ENCODE results near the gene ZBTB32.

ZBTB32 gene

DNA sequence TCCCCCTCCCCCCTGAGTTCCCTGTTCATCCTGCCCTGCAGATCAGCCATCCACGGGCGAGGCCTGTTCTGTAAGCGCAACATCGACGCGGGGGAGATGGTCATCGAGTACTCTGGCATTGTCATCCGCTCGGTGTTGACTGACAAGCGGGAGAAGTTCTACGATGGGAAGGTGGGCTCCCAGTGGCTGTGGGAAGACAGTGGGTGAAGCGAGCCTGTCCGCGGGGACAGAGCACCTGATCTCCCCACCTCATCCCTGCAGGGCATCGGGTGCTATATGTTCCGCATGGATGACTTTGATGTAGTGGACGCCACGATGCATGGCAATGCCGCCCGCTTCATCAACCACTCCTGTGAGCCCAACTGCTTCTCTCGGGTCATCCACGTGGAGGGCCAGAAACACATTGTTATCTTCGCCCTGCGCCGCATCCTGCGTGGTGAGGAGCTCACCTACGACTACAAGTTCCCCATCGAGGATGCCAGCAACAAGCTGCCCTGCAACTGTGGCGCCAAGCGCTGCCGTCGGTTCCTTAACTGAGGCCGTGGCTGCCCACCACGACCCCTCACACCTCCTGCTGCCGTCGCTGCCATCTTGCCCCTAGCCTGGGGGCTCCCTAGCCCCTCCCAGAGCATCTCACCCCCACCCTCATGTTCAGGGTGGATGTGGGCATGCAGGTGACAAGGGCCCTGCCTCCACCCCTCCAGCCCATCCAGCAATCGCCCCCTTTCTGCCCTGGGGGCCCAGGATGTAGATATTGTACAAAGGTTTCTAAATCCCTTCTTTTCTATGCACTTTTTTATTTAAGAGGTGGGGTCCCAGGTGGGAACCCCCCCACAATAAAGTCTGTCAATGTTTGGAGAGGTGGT is 33.9 kb downstream of the ZBTB32 start:
- DNase-seq = no peak

DNA sequence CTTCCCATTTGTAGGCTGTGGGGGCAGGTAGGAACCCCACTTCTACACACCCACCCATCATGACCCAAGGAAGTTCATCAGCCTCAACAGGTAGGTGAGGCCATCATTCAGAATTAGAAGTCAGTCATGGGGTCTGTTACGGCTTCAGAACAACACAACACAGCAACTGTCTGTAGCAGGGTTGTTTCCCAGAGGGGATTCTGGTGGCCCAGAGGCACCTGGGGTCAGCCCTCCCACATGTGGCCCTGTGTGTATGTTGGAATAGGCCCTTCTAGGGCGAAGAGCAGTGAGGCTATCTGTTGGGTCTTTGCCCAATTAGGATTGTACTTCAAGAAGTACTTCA is 34.5 kb downstream of the ZBTB32 start:
- no peak for DNase-seq

DNA sequence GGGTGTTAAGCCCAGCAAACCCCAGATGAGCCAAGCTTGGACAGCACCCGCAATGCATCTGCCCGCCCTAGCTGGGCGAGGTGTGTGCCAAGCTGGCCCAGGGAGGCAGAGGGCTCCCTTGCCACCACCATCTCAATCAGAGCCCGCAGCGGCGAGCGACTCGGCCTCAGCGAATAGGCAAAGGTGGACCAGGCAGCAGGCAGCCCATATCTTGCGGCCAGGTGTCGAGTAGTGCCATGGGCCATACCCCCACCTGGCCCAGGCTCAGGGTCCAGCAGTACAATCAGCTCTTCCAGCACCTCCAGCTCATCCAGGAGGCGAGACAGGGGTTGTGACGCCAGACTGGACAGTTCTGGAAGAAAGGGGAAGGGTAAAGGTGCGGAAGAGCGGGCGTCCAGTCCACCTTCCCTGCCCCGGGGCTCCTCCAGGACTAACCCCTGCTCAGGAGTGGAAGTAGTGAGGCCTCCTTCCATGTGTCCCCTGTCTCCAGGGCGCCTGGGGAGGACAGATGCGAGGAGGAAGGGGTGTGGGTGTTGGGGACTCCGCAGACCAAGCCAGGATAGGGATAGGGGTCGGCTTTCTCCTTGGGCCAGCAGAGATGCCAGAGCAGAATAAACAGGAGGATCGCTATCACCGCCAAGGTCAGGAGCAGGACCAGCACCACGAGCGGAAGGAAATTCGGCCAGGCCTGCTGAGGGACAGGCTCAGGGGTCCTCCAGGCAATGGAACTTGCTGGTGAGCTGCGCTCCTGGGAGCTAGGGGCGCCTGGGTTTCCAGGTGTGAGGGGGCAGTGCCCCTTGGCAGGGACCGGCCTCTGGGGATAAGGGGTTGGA is 35.1 kb downstream of the ZBTB32 start:
- no peak for DNase-seq

DNA sequence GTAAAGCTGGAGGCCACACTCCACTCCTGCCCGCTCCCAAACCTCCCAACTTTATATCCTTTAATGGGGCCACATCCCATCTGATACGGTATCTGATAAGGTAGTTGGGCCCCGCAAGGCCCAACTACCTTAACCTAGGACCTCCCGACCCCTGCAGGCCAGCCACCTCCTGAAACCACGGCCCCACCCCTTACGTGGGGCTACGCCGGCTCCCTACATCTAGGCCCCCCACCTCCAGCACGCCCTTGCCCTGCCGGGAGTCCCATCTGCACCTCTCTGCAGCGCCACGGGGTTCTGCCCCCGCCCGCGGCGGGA is 35.7 kb downstream of the ZBTB32 start:
- no peak for DNase-seq

DNA sequence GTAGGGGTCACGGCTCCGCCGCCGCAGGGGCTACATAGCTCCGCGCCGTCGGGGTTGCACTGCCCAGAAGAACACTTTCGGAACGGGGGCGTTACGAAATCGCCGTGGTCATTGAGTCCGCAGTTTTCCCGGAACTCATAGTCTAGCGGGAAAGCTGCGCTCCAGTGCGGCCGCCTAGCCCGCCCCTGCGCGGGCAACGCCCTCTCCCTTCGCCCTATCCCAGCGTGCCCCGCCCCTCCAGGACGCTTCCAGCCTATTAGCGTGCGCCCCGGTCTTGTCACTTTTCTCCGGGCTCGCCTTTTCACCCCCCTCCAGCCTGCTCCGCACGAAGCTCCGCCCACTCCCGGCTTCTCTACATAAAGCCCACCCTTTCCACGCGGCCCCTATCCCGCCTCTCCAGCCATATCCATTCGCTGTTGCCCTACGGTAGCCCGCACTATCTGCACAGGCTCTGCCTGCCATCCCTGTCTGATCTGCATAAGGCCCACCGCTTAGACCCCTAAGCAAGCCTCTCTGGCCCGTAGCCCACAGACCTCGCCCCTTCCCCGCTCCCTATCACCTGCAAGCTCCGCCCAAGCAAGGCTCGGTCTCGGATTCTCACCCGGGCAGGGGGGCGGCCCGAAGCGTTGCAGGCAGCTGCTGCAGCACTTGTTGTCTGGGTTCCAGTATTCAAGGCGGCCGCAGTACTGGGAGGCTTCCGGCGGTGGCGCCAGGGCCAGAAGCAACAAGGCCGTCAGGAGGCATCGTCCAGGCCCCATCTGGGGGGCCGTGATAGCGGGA is 36.3 kb downstream of the ZBTB32 start:
- peak; percentile 99 for DNase-seq

DNA sequence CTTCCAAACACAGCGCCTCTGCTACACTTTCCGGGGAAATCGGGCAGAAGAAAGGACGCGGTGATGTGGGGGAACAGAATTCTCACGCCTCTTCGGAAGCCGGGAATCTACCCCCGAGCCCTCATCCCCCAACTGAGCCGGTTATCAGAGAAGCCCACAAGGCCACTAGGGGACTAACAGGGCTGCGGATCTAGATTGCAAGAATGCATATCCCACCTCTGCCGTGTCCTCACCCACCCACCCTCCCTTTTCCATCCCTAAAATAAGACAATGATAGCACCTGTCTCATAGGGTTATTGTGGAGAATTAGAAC is 36.8 kb downstream of the ZBTB32 start:
- DNase-seq = no peak

DNA sequence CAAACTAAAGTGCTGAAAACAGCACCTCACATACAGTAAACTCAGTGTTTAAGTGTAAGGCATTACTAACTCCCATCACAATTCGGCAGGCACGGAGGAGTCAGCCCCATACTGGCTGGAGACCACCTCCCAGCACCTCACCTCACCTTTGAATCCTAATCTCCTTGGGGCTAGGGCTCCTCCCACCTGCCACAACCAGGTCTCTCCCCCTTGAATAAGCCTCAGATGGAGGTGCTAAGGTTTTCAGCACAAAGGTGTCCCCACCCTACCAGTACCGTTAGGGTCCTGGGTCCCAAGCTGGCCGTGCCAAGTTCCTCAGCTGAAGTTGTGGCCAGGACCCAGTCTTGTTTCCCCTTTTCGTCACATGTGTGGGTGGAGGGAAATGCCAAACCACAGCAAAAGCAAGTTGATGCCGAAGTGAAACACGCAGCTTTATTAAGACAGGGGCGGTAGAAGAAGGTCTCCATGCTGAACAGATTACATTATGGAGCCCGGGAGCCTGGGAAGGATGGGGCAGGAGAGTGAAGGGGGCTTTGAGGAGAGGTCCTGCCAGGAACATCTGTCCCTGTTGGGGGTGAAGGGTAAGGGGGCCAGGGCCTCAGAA is 37.9 kb downstream of the ZBTB32 start, which contains the start of gene IGFLR1:
TSS of gene IGFLR1 (minus strand) at position 332 of the 604 bp plus-strand sequence. CDS start 1,272 bp downstream, outside the sequence.
- no peak for DNase-seq

DNA sequence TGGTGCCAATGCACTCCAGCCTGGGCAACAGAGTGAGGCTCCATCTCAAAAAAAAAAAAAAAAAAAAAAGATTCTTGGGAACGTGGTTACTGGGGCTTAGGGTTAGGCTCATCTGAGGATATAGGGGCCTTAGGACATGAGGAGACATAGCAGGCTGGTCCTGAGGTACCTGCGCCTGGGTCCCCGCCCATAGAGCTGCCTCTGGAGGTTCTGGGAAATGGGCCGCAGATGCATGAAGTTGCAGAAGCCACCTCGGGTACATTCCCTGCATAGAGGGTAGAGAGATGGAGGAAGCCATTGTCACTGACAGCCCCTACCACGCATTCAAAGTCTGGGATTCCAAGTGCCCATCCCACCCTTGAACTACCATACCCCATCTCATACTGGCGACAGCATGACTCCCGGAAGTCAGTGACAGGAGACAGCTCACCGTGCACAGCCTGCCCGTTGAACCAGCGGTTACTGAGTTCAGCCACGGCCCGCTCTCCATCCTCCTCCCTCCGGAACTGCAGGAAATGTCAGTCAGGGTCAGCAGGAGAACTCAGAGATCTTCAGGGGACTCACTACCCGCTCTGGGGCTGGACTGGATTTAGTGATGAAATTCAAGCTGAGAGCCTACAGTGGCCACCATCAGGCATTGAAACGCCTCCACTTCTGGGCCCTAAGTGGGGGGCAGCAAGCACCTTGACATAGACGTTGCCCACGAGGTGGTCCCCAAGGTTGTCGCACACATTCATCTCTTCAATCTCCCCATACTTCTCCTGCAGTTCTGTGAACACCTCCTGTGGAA is 39.5 kb downstream of the ZBTB32 start:
- no peak for DNase-seq

DNA sequence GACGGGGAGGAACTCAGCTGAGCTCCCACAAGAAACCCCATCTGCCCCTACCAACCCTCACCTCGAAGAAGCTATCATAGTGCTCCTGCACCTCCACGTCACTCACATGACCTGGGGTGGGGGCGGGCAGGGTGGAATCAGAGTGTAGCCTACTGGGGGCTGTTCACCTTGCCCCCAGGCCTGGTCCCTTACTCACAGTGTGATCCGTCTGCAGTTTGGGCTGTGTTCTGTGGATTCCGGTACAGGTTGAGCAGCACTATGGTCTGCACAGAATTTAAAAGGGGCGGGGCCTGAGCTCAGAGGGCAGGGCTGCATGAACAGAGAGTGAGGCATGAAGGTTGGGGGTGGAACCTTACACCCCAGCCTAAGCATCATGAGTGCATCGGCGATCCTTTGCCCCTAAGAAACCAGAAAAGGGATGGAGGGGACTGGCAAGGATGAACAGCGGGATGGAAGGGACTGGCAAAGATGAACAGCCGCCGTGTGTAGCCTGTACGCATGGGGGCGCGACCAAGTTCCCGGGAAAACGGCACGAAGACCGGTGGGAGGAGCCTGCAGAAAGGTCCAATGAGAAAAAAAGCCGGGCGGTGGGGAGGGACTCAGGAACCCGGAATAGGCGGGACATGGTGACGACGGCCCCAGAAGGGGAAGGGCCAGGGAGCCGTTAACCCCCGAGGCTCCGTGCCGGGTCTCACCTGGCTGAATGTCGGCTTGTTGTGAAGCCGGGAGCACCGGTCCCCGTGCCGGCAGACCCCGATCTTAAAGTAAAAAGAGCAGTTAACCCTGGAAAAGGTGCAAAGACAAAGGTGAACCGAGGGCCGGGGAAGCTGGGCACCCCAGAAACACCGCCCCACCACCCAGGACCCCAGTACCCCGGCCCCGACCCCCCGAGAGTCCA is 40.3 kb downstream of the ZBTB32 start:
- peak; percentile 98 for DNase-seq

DNA sequence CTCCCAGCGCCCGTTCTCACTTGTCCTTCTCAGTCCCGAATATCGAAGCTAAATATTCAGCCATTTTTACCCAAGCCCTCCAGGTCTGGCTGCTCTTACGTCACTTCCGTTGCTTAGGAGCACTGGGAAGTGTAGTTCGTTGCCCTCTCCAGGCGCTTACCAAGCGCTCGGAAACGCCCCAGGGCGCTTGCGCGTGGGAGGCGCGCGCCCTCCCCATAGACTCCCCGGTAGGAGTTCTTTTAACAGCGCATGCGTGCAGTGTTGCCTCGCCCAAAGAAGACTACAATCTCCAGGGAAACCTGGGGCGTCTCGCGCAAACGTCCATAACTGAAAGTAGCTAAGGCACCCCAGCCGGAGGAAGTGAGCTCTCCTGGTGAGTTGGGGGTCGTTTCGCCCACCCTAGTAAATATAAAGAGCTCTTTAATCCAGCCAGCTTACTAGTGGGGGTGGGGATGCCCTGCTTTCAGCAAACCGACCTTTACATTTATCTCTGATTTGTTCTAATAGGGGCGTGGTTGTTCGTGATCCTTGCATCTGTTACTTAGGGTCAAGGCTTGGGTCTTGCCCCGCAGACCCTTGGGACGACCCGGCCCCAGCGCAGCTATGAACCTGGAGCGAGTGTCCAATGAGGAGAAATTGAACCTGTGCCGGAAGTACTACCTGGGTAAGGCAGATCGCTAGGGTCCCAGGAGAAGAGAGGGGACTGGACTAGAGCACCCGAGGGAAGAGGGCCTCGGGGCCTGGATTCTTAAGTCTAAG is 41.1 kb downstream of the ZBTB32 start, which contains the start of the genes PSENEN and U2AF1L4:
TSS of gene PSENEN (plus strand) at position 324 of the 759 bp plus-strand sequence. CDS start at position 604, 280 bp downstream.
TSS of gene U2AF1L4 (minus strand) at position 91 of the 759 bp plus-strand sequence. CDS start at position 64, 27 bp downstream.
- peak; percentile 99 for DNase-seq

DNA sequence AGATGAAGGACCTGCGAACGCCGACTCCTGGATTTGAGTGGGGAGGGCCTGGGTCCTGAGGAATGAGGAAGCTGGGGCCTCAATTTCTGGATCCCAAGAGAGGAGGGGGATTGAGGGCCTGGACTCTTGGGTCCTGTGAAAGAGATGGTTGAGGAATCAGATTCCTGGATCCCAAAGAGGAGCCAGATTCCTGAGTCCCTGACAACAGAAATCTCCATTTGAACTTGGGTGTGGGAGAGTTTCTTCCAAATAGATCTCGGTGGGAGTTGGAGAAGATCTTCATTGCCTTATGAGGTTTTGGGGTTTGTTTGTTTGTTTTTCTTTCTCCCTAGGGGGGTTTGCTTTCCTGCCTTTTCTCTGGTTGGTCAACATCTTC is 41.7 kb downstream of the ZBTB32 start:
- no peak for DNase-seq

DNA sequence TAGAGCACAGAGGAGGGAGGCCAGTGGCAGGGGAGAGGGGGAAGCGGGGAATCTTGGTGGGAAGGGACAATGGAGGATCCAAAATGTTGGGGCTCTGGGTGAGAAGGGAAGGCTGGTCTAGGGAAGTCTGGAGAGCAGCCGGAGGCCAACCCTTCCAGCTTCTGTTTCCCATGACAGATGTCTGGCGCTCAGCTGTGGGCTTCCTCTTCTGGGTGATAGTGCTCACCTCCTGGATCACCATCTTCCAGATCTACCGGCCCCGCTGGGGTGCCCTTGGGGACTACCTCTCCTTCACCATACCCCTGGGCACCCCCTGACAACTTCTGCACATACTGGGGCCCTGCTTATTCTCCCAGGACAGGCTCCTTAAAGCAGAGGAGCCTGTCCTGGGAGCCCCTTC is 42.2 kb downstream of the ZBTB32 start:
- DNase-seq = no peak

DNA sequence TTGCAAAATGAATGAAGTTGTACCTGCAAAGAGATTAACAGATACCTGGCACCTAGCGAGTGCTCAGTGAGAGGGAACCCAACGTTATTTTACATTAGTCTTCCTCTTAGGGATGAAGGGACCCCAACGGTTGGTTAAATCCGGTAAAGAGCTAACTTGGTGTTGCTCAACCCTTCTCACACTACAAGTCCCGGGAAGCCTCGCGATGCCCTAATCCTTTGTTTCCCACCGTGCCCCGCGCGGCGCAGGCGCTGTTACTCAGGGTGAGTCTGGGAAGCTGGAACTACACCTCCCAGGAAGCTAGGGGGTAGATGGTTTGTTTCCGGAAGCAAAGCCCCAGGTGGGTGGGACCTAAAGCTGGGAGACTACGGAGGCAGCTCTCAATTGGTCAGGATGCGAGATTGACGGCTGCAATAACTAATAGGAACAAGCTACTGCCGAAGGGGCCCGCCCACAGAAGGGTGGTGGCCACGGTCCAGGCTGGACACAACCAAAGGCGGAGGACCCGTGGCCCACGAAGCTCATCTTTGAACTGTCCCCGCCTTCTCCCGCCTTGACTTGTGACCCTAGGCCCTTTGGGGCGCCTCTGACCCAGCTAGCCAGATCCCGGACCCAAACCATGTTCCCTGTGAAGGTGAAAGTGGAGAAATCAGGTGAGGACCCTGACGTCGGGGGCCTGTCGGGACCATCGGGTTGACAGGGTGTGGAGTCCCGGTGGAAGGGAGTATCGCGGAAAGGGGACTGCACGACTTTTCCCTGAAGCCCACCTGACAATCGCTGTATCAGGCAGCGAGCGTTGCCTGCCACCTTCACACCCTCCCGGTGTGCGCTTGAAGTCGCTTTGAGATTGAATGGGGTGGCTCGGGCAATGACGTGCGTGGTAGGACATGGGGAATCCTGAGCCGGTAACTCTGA is 44.0 kb downstream of the ZBTB32 start, which contains the start of gene LIN37:
TSS of gene LIN37 (plus strand) at position 471 of the 915 bp plus-strand sequence. CDS start at position 620, 149 bp downstream.
- peak; percentile 99 for DNase-seq

DNA sequence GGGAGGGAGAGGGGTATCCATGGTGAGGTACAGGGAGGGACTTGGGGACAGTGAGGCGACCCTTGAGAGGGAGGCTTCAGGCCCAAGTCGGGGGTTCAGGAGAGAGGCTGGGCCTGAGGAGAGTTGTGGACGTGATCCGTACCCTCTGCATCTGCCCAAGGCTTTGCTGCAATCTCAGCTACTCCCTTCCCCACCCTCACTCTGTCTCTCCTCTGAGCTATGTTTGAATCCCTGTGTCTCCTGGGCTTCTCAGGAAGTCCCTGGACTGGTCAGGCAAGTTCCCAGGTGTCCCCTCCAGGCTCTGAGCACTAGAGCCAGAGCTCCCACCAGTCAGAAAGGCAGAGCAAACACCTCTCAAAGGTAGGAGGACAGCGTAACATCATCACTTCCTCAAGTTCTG is 45.8 kb downstream of the ZBTB32 start:
- DNase-seq = no peak

DNA sequence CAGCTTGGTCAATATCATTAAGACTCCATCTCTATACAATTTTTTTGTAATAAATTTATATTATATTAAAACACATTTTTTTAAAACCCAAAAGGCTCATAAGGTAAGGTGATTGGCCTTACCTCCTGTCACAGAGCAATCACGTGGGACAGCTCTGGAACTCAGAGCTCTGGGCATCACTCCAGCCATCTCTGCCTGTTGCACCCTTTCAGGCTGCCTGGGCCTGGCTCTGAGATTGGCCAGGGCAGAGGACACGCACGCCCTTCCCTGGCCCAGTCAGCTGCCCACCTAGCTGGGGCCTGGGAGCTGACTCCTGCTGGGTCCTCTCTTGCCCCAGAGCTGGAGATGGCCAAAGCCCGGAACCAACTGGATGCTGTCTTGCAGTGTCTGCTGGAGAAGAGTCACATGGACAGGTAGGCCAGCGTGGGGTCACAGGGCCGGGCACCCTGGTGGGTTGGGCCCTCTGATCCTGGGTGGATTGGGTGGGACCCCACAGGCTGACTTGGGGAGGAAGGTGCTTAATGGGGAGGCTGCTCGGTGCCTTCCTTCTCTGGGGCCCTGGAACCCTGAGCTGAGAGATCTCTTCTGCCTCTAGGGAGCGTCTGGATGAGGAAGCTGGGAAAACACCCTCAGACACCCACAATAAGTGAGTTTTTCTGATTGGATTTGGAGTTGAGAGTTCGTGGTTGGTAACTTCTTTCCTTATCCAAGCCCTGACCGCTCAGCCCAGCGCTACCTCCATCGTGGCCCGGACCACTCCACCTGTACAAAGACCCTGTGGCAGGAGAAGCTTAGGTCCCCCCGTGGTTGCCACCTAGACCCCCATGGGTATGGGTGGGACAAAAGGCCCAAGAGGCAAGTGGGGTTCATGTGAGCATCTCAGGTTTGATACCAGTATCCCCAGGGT is 47.7 kb downstream of the ZBTB32 start:
- DNase-seq = no peak

DNA sequence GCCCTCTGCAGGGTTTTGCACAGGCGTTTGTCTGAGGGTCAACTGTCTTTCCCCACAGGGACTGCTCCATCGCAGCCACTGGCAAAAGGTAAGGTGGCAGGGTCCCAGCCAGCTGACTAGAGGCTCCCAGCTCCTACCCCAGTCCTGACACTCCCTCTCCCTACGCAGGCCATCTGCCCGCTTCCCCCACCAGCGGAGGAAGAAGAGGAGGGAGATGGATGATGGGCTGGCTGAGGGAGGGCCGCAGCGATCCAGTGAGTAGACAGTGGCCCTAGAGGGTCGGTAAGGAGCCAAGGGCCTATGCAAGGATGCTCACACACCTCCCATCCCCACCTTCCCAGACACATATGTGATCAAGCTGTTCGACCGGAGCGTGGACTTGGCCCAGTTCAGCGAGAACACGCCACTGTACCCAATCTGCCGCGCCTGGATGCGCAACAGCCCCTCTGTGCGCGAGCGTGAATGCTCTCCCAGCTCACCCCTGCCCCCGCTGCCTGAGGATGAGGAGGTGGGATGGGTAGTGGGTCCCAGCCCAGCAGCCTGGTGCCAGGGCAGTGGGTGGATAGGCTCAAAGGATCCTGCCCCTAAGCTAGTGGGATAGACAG is 48.5 kb downstream of the ZBTB32 start:
- DNase-seq = no peak

DNA sequence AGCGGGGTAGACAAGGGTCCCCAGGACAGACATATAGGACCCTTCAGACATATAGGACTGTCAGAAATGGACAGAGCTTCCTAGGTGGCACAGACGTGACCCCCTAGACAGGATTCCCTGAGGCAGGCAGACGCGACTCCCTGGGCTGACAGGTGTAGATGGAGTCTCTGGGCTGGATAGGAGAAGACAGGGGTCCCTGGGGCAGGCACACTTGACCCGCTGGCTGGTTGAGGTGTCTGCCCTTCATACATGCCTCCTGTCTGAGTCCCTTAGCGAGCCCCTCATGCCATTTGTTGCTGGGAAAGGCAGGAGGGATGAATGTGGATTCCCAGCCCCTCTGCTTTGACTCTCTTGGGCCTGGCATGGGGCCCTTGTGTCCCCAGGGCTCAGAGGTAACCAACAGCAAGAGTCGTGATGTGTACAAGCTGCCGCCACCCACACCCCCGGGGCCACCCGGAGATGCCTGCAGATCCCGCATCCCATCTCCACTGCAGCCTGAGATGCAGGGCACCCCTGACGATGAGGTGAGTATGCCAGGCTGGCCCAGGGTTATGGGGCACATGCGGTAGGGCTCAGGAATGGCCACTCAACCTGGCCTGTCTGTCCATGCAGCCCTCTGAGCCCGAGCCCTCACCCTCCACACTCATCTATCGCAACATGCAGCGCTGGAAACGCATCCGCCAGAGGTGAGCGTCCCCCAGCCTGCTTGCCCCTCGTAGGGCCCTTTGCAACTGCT is 49.4 kb downstream of the ZBTB32 start:
- no peak for DNase-seq
